HepG2 (cell line): ENCODE measurements around the gene SAMD5. TPM values are rescaled to one million over a fixed set of nuclear protein-coding genes. Genes with fewer than 3 reads are reported as not detected.

Source experiments
- ATAC-seq: fragments of 200-7000 bp; cut with Tn5 transposase; 3 replicates; pipeline ENCODE4 v1.9.1; 2020; ENCODE audit warnings: mild to moderate bottlenecking, moderate library complexity
- BruUV-seq: library from RNA; stranded (reverse); fragments of 400-500 nt; replicated peaks from 2 replicates; lab custom pipeline; 2021; lab: Mats Ljungman, UMichigan
- CTCF ChIA-PET: fragments of 300-600 bp; formaldehyde crosslinking; extraction: SDS; loops from one replicate; lab custom pipeline; 2021; ENCODE audit warnings: low total read pairs, inconsistent platforms, low intra/inter-chr PET ratio; lab: Yijun Ruan, JAX
- POLR2A ChIA-PET: fragments of 350-600 bp; sonication (Branson Sonifier 250); formaldehyde crosslinking; loops from one replicate; lab custom pipeline; 2020; ENCODE audit warnings: antibody characterized with exemption, inconsistent platforms; lab: Yijun Ruan, JAX
- DNase-seq: peaks from one replicate; pipeline ENCODE4 v3.0.0-alpha.2; 2015; ENCODE audit warnings: low spot score
- FAIRE-seq: peaks from 3 replicates; lab custom pipeline; 2011; peaks lifted over from hg19 to GRCh38; lab: Jason Lieb, UNC
- H2AFZ ChIP-seq: one replicate; pipeline ENCODE4 v1.6.1; 2011; ENCODE audit warnings: low read length, inconsistent platforms
- H3K27ac ChIP-seq: fragments of 300-600 bp; 3 replicates; pipeline ENCODE4 v1.8.0; 2011; ENCODE audit warnings: mixed run types, mild to moderate bottlenecking, mixed read lengths, low read length, inconsistent platforms; ENCODE audit not compliant: insufficient read depth; ENCODE audit errors: extremely low read length
- H3K27me3 ChIP-seq, 2 experiments: fragments of 200-600 bp in 1 of 2; 2 replicates in 1 of 2; 3 replicates in 1 of 2; pipeline versions ENCODE4 v1.6.0 to v1.8.0; 2011; ENCODE audit warnings: low read length in 2 of 2, mild to moderate bottlenecking in 2 of 2, moderate library complexity in 2 of 2, inconsistent platforms in 1 of 2; ENCODE audit not compliant: insufficient read depth in 2 of 2, control insufficient read depth in 1 of 2
- H3K36me3 ChIP-seq, 2 experiments: fragments of 200-600 bp in 1 of 2; replicated peaks in 1 of 2; 2 replicates in 1 of 2; 3 replicates in 1 of 2; pipeline versions ENCODE4 v1.5.1 to v1.8.0; 2011; ENCODE audit warnings: low read length in 2 of 2, inconsistent platforms in 1 of 2; ENCODE audit not compliant: insufficient read depth in 2 of 2, control insufficient read depth in 1 of 2
- H3K4me1 ChIP-seq: 2 replicates; pipeline ENCODE4 v1.5.1; 2012; ENCODE audit warnings: low read length, inconsistent platforms; ENCODE audit not compliant: insufficient read depth
- H3K4me2 ChIP-seq: 2 replicates; pipeline ENCODE4 v1.6.0; 2011; ENCODE audit warnings: low read depth, low read length, inconsistent platforms
- H3K4me3 ChIP-seq, 3 experiments: fragments of 200-600 bp in 1 of 3; sonication (generic), shearing (Covaris generic) in 1 of 3; replicated peaks in 1 of 3; 2 replicates each; pipeline ENCODE4 v1.5.1; 2011 to 2016; ENCODE audit warnings: low read length in 3 of 3, inconsistent platforms in 2 of 3, low read depth in 2 of 3, mild to moderate bottlenecking in 2 of 3, control low read depth in 1 of 3, mixed read lengths in 1 of 3; ENCODE audit not compliant: insufficient read depth in 1 of 3
- H3K79me2 ChIP-seq: one replicate; pipeline ENCODE4 v1.6.1; 2011; ENCODE audit warnings: low read length, inconsistent platforms; ENCODE audit not compliant: insufficient read depth
- H3K9ac ChIP-seq: 2 replicates; pipeline ENCODE4 v1.6.0; 2011; ENCODE audit warnings: mild to moderate bottlenecking, low read depth, low read length, inconsistent platforms; ENCODE audit not compliant: insufficient read depth
- H3K9me3 ChIP-seq: 2 replicates; pipeline ENCODE4 v1.5.1; 2012; ENCODE audit warnings: mild to moderate bottlenecking, low read length
- H4K20me1 ChIP-seq: 2 replicates; pipeline ENCODE4 v1.6.0; 2011; ENCODE audit warnings: inconsistent platforms, mild to moderate bottlenecking, low read length, moderate library complexity; ENCODE audit not compliant: insufficient read depth
- DR1 ChIP-seq: sonication (generic); formaldehyde crosslinking; IDR thresholded peaks from 2 replicates; pipeline ENCODE4 v1.8.0; 2021; ENCODE audit warnings: mild to moderate bottlenecking, missing genetic modification reagents, inconsistent platforms
- MAZ ChIP-seq, 2 experiments: sonication (generic) in 1 of 2; formaldehyde crosslinking in 1 of 2; IDR thresholded peaks; 2 replicates each; pipeline versions ENCODE4 v1.5.0 to v1.6.1; 2012 to 2020; ENCODE audit warnings: low read depth in 2 of 2, mild to moderate bottlenecking in 2 of 2, borderline replicate concordance in 1 of 2, improper control_type of control experiment in 1 of 2, low read length in 1 of 2, missing genetic modification reagents in 1 of 2, moderate library complexity in 1 of 2
- SPEN ChIP-seq: sonication (generic); formaldehyde crosslinking; IDR thresholded peaks from 2 replicates; pipeline ENCODE4 v1.5.1; 2020; ENCODE audit warnings: low read depth, mild to moderate bottlenecking, missing genetic modification reagents
- ZBTB26 ChIP-seq: IDR thresholded peaks from 2 replicates; pipeline ENCODE4 v1.6.1; 2016; ENCODE audit warnings: missing compliant biosample characterization, missing genetic modification reagents, borderline replicate concordance
- ZFYVE20 ChIP-seq: sonication (generic); formaldehyde crosslinking; IDR thresholded peaks from 2 replicates; pipeline ENCODE4 v1.8.0; 2023; ENCODE audit warnings: low read depth, mild to moderate bottlenecking, moderate library complexity, missing genetic modification reagents, borderline replicate concordance
- ZNF589 ChIP-seq: sonication (generic); formaldehyde crosslinking; conservative IDR thresholded peaks from 2 replicates; pipeline ENCODE4 v1.8.0; 2022; ENCODE audit warnings: mild to moderate bottlenecking, moderate library complexity, missing genetic modification reagents
- ZNF720 ChIP-seq: sonication (generic); formaldehyde crosslinking; IDR thresholded peaks from 2 replicates; pipeline ENCODE4 v1.4.0; 2020; ENCODE audit warnings: missing genetic modification reagents
- ZNF850 ChIP-seq: sonication (generic); formaldehyde crosslinking; conservative IDR thresholded peaks from 2 replicates; pipeline ENCODE4 v1.9.0; 2021; ENCODE audit warnings: mild to moderate bottlenecking, missing genetic modification reagents
- ZNF891 ChIP-seq: sonication (generic); formaldehyde crosslinking; IDR thresholded peaks from 2 replicates; pipeline ENCODE4 v1.5.0; 2020; ENCODE audit warnings: mild to moderate bottlenecking, missing genetic modification reagents
- WGBS: methylation state at CpG from one replicate; pipeline ENCODE4 v1.1.6; 2017; ENCODE audit warnings: low lambda C conversion rate; 5-methylcytosine and 5-hydroxymethylcytosine counted together
- in situ Hi-C: cut with HindIII; loops from 2 replicates; pipeline ENCODE4 v1.10.0; 2017; ENCODE audit warnings: low pct_unique_long_range_greater_than_20kb; ENCODE audit not compliant: extremely low pct_ligation_motif_present
- intact Hi-C: fragments of 100-400 bp; cut with micrococcal nuclease; formaldehyde crosslinking; loops from one replicate; pipeline ENCODE4 v1.10.0; 2022; ENCODE audit not compliant: unreplicated experiment
- polyA plus RNA-seq, 8 experiments: library from polyadenylated mRNA; depleted of rRNA in 3 of 8; stranded (reverse) in 7 of 8; unstranded in 1 of 8; fragments of >200 nt; fragmentation: Illumina TruSeq in 4 of 8; extraction: Trizol in 4 of 8; gene quantifications; 2 replicates each; pipeline versions ENCODE4 v1.2.1 to v1.2.3, GENCODE V29; 2011 to 2016; ENCODE audit warnings: low read depth in 4 of 8, missing spikeins in 1 of 8, mixed read lengths in 1 of 8; ENCODE audit not compliant: insufficient read depth in 1 of 8
- total RNA-seq, 5 experiments: library from RNA; depleted of rRNA; stranded (reverse); fragments of >200 nt; fragmentation: Illumina TruSeq; extraction: Trizol; gene quantifications; 2 replicates each; pipeline ENCODE4 v1.2.3, GENCODE V29; 2016; ENCODE audit warnings: low read depth in 1 of 5
- TF ChIP-seq, protein P1 (sequence below): sonication (generic); formaldehyde crosslinking; IDR thresholded peaks from 2 replicates; pipeline ENCODE4; 2020; ENCODE audit warnings: missing genetic modification reagents, mild to moderate bottlenecking, borderline replicate concordance

Gene SAMD5
- total and polyA plus RNA-seq, 2 of the 13 experiments (the other 11 are each of a cell fraction or from before 2014, with no cell fraction given) = 0.02 to 0.07 TPM

- H3K27me3 ChIP-seq = no peaks in the 10 kb centered on the region; a peak in 1 of 5 replicates
- H4K20me1 ChIP-seq = no peaks in the 10 kb centered on the region
- in situ Hi-C loops = no loop called here
- no TSS peak for BruUV-seq
- H3K4me3 ChIP-seq = no peak overlapping the region
- no peaks in the 10 kb centered on the region for H3K9me3 ChIP-seq
- H3K4me2 ChIP-seq = no peak overlapping the region
- TF ChIP-seq, protein P1, sequence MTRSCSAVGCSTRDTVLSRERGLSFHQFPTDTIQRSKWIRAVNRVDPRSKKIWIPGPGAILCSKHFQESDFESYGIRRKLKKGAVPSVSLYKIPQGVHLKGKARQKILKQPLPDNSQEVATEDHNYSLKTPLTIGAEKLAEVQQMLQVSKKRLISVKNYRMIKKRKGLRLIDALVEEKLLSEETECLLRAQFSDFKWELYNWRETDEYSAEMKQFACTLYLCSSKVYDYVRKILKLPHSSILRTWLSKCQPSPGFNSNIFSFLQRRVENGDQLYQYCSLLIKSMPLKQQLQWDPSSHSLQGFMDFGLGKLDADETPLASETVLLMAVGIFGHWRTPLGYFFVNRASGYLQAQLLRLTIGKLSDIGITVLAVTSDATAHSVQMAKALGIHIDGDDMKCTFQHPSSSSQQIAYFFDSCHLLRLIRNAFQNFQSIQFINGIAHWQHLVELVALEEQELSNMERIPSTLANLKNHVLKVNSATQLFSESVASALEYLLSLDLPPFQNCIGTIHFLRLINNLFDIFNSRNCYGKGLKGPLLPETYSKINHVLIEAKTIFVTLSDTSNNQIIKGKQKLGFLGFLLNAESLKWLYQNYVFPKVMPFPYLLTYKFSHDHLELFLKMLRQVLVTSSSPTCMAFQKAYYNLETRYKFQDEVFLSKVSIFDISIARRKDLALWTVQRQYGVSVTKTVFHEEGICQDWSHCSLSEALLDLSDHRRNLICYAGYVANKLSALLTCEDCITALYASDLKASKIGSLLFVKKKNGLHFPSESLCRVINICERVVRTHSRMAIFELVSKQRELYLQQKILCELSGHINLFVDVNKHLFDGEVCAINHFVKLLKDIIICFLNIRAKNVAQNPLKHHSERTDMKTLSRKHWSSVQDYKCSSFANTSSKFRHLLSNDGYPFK (CRISPR knock-in tag) = no peak
- TF ChIP-seq SPEN (CRISPR knock-in tag) = no peak
- no peak for TF ChIP-seq DR1 (CRISPR knock-in tag)
- TF ChIP-seq ZBTB26 (CRISPR knock-in tag) = no peak
- TF ChIP-seq ZNF891 (CRISPR knock-in tag) = no peak
- no peak for TF ChIP-seq ZNF589
- no peak for TF ChIP-seq ZFYVE20 (CRISPR knock-in tag)
- TF ChIP-seq ZNF720 = no peak
- TF ChIP-seq ZNF850 (CRISPR knock-in tag) = no peak
- TF ChIP-seq MAZ (IDR thresholded peaks at IDR 0.05; ENCODE audit: borderline replicate concordance, low read depth, low read length) = no peak
- TF ChIP-seq MAZ (CRISPR knock-in tag; IDR thresholded peaks at IDR 0.05; ENCODE audit: low read depth) = no peak
- H2AFZ ChIP-seq = no peak overlapping the region
- ATAC-seq (no peak), DNase-seq (no peak), FAIRE-seq (no peak)
- intact Hi-C loops = no loop called here
- no peaks in the 10 kb centered on the region for H3K79me2 ChIP-seq
- ChIA-PET CTCF (no interaction called here), POLR2A (no interaction called here)
- H3K9ac ChIP-seq = no peak overlapping the region
- WGBS = 0% methylated on average over 3 of the region's 3 CpGs
- no peaks in the 10 kb centered on the region for H3K36me3 ChIP-seq
- no peak overlapping the region for H3K27ac ChIP-seq
- H3K4me1 ChIP-seq = no peaks in the 10 kb centered on the region
Measured at GRCh38 chr6:147579667-147580066, 71.2 kb downstream of the SAMD5 start.
